DND-41 (cell line): Measurements from ENCODE around the gene TMEM209.

Experiments used
- ATAC-seq: fragments of 200-7000 bp; cut with Tn5 transposase; 3 replicates; pipeline ENCODE4 v1.9.1; 2021; ENCODE audit warnings: low read depth; ENCODE audit not compliant: insufficient read depth
- DNase-seq: peaks from one replicate; pipeline ENCODE4 v3.0.0-alpha.2; 2020
- H2AFZ ChIP-seq: 2 replicates; pipeline ENCODE4 v1.6.0; 2012; ENCODE audit warnings: low read depth, low read length
- H3K27ac ChIP-seq: 2 replicates; pipeline ENCODE4 v1.5.1; 2012; ENCODE audit warnings: low read length, inconsistent platforms
- H3K27me3 ChIP-seq: fragments of 200-600 bp; sonication (generic); 2 replicates; pipeline ENCODE4 v1.6.0; 2012; ENCODE audit warnings: low read length, mild to moderate bottlenecking, inconsistent platforms; ENCODE audit not compliant: insufficient read depth, poor library complexity
- H3K36me3 ChIP-seq: 2 replicates; pipeline ENCODE4 v1.5.1; 2012; ENCODE audit warnings: low read length, inconsistent platforms; ENCODE audit not compliant: insufficient read depth
- H3K4me1 ChIP-seq: 2 replicates; pipeline ENCODE4 v1.5.1; 2012; ENCODE audit warnings: mild to moderate bottlenecking, low read length; ENCODE audit not compliant: insufficient read depth
- H3K4me2 ChIP-seq: 2 replicates; pipeline ENCODE4 v1.6.0; 2012; ENCODE audit warnings: mild to moderate bottlenecking, moderate library complexity, low read length, inconsistent platforms; ENCODE audit not compliant: insufficient read depth
- H3K4me3 ChIP-seq, 2 experiments: fragments of 200-600 bp in 1 of 2; shearing (Covaris generic) in 1 of 2; 2 replicates each; pipeline ENCODE4 v1.5.1; 2012 to 2016; ENCODE audit warnings: inconsistent platforms in 2 of 2, low read length in 2 of 2, mild to moderate bottlenecking in 2 of 2, low read depth in 1 of 2, moderate library complexity in 1 of 2
- H3K79me2 ChIP-seq: 2 replicates; pipeline ENCODE4 v1.6.0; 2012; ENCODE audit warnings: low read length, inconsistent platforms; ENCODE audit not compliant: insufficient read depth
- H3K9ac ChIP-seq: 2 replicates; pipeline ENCODE4 v1.6.0; 2012; ENCODE audit warnings: low read depth, mild to moderate bottlenecking, inconsistent platforms, low read length, moderate library complexity
- H3K9me3 ChIP-seq: 2 replicates; pipeline ENCODE4 v1.5.1; 2012; ENCODE audit warnings: low read length, moderate library complexity, mild to moderate bottlenecking, inconsistent platforms; ENCODE audit not compliant: insufficient read depth, severe bottlenecking
- H4K20me1 ChIP-seq: 2 replicates; pipeline ENCODE4 v1.6.0; 2012; ENCODE audit warnings: low read length; ENCODE audit not compliant: insufficient read depth
- EZH2 ChIP-seq: IDR thresholded peaks from 3 replicates; pipeline ENCODE4 v1.6.1; 2012; ENCODE audit warnings: borderline replicate concordance, low read depth, mild to moderate bottlenecking, moderate library complexity, low read length, inconsistent platforms; ENCODE audit not compliant: severe bottlenecking
- TF ChIP-seq, protein P1 (sequence below): IDR thresholded peaks from 2 replicates; pipeline ENCODE4 v1.5.1; 2012; ENCODE audit warnings: borderline replicate concordance, low read length, moderate library complexity, mild to moderate bottlenecking; ENCODE audit not compliant: poor library complexity, severe bottlenecking; ENCODE audit errors: extremely low read depth

Gene TMEM209

DNA sequence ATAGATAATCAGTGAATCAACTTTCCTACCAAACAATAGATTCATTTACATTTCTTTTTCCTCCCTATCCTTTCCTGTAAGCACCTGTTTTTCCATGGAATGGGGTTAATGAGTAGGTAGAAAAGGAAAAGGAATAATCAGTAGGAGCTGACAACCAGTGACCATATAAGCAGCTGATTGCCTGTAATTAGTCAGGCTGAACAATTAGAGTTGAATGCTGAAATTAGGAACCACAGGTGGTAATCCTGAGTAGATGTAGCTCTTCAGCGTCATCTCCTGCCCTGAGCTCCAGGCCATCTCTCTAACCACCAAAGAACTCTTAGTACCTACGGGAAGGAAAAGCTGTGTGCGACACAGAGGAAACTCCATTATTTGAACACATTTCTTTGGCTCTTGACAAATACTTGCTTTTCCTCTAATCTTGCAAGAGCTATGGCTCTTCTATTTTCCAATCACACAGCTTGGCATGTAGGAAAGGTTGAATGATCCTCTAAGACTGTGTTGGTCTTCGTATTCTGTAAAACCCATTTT lies 71.0 kb downstream of the TMEM209 start:
- H3K79me2 ChIP-seq = no peaks in the 10 kb centered on the region
- H4K20me1 ChIP-seq = no peaks in the 10 kb centered on the region
- peaks cover 65% of the 10 kb centered on the region for H3K36me3 ChIP-seq
- no peak for DNase-seq
- H3K27me3 ChIP-seq = no peaks in the 10 kb centered on the region
- TF ChIP-seq, protein P1, sequence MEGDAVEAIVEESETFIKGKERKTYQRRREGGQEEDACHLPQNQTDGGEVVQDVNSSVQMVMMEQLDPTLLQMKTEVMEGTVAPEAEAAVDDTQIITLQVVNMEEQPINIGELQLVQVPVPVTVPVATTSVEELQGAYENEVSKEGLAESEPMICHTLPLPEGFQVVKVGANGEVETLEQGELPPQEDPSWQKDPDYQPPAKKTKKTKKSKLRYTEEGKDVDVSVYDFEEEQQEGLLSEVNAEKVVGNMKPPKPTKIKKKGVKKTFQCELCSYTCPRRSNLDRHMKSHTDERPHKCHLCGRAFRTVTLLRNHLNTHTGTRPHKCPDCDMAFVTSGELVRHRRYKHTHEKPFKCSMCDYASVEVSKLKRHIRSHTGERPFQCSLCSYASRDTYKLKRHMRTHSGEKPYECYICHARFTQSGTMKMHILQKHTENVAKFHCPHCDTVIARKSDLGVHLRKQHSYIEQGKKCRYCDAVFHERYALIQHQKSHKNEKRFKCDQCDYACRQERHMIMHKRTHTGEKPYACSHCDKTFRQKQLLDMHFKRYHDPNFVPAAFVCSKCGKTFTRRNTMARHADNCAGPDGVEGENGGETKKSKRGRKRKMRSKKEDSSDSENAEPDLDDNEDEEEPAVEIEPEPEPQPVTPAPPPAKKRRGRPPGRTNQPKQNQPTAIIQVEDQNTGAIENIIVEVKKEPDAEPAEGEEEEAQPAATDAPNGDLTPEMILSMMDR = no peak
- TF ChIP-seq EZH2 = no peak
- no peaks in the 10 kb centered on the region for H3K4me1 ChIP-seq
- H3K9me3 ChIP-seq = no peaks in the 10 kb centered on the region
- no peak overlapping the region for H3K4me2 ChIP-seq
- H3K27ac ChIP-seq = no peak overlapping the region
- no peak overlapping the region for H2AFZ ChIP-seq
- ATAC-seq = no peak
- no peak overlapping the region for H3K4me3 ChIP-seq
- H3K9ac ChIP-seq = no peak overlapping the region

DNA sequence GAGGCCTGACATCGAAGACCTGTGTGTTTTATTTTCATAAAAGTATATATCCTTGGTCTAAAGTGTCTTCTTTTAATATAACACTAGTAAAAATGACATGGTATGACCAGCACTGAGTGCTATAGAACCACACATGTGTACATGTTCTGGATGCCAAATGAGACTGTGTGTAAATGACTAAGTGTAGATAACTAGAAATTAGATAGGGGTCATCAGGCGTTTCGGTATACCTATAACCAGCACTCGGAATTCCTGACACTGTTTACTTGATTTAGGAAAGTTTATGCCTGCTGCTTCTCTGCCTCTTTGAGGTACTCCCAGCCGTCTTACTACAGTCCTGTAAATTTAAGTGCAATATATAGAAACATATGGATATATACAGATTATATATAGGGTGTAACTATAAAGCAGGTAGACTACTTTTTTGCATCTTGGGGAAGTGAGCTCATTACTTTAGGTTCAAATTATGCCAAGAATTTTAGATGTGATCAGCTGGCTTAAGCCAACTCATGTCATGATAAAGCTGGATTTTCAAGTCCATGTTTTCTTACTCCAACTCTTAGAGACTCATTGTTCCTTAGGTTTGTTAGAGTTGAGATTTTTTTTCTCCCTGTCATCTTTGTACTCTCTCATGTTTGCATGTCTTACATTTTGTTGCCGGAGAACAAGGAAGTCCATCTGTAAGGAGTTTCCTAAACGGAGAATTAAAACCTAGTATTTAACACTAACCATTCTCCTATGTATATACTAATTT lies 72.0 kb downstream of the TMEM209 start:
- no peak for ATAC-seq
- no peak overlapping the region for H3K9ac ChIP-seq
- H3K79me2 ChIP-seq = no peaks in the 10 kb centered on the region
- no peak overlapping the region for H2AFZ ChIP-seq
- no peaks in the 10 kb centered on the region for H4K20me1 ChIP-seq
- no peaks in the 10 kb centered on the region for H3K27me3 ChIP-seq
- DNase-seq = no peak
- H3K4me2 ChIP-seq = no peak overlapping the region
- no peak overlapping the region for H3K27ac ChIP-seq
- no peaks in the 10 kb centered on the region for H3K9me3 ChIP-seq
- H3K4me1 ChIP-seq = no peaks in the 10 kb centered on the region
- TF ChIP-seq, protein P1 = no peak
- no peak for TF ChIP-seq EZH2
- H3K4me3 ChIP-seq = no peak overlapping the region
- peaks cover 68% of the 10 kb centered on the region for H3K36me3 ChIP-seq

DNA sequence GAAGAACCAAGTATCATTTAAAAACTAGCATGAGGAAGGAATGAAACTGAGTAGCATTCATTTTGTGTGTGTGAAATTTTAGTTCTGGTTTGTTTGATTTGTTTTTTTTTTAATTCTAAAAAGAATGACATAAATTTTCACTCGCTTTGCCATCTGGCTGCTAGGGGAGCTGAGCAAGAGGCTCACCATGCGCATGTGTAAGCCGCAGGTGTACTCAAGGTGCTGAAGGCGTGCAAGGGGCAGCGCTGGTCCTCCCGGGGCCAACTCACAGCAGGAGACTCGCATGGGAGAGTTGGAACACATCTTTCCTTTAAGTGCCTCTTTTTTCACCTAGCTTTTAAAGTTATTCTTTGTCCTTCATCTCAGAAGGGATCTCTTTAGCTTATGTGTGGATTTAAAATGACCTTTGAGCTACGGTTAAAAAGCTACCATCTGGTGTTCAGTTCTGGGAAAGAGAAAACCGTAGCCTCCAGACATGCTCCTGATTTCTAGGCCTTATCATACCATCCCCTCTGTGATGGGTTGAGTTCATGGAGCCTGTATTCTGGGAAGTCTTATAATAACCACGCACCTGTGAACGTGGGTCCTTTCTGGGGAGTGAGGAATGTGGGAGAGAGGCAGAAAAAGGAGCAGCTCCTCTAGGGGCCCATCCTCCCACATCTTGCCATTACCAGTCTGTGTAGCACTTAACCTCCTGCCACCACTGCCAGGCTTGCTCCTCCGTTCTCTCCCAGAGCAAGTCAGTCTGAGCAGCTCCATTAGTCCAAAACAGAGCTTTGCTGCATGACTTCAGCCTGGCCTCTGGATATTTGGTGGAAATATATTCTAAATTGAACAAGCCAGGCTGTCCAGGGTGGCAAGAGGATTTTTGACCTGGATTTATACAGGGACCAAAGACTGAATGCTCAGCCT lies 73.0 kb downstream of the TMEM209 start:
- no peaks in the 10 kb centered on the region for H4K20me1 ChIP-seq
- no peaks in the 10 kb centered on the region for H3K9me3 ChIP-seq
- H2AFZ ChIP-seq = no peak overlapping the region
- no peaks in the 10 kb centered on the region for H3K4me1 ChIP-seq
- no peaks in the 10 kb centered on the region for H3K79me2 ChIP-seq
- peaks cover 73% of the 10 kb centered on the region for H3K36me3 ChIP-seq
- no peak for TF ChIP-seq EZH2
- TF ChIP-seq, protein P1 = no peak
- no peaks in the 10 kb centered on the region for H3K27me3 ChIP-seq
- no peak overlapping the region for H3K4me3 ChIP-seq
- H3K27ac ChIP-seq = no peak overlapping the region
- no peak for ATAC-seq
- no peak overlapping the region for H3K9ac ChIP-seq
- no peak overlapping the region for H3K4me2 ChIP-seq
- no peak for DNase-seq
